SH-SY5Y (cell line): Measurements from ENCODE around the gene COMTD1.

Experiments
- GATA2 ChIP-seq: IDR thresholded peaks from 2 replicates; pipeline ENCODE4 v1.6.1; 2011; ENCODE audit warnings: mild to moderate bottlenecking, low read depth, low read length
- GATA3 ChIP-seq: IDR thresholded peaks from 2 replicates; pipeline ENCODE4 v1.6.1; 2011; ENCODE audit warnings: low read depth, mild to moderate bottlenecking, low read length, moderate library complexity

The COMTD1 gene

GRCh38 chr10:75253281-75254220 is 17.8 kb upstream of the COMTD1 start:
- TF ChIP-seq GATA3, result no peak
- no peak for TF ChIP-seq GATA2

GRCh38 chr10:75250934-75251333 is 15.2 kb upstream of the COMTD1 start:
- TF ChIP-seq GATA3 (no peak), GATA2 (no peak)

- TF ChIP-seq GATA2, result no peak
- no peak for TF ChIP-seq GATA3
These were observed 12.0 kb upstream of the COMTD1 start for GRCh38 chr10:75247797-75248196.

- TF ChIP-seq GATA2, result no peak
- TF ChIP-seq GATA3, result no peak
These were observed 10.7 kb upstream of the COMTD1 start for GRCh38 chr10:75246506-75246905.

DNA sequence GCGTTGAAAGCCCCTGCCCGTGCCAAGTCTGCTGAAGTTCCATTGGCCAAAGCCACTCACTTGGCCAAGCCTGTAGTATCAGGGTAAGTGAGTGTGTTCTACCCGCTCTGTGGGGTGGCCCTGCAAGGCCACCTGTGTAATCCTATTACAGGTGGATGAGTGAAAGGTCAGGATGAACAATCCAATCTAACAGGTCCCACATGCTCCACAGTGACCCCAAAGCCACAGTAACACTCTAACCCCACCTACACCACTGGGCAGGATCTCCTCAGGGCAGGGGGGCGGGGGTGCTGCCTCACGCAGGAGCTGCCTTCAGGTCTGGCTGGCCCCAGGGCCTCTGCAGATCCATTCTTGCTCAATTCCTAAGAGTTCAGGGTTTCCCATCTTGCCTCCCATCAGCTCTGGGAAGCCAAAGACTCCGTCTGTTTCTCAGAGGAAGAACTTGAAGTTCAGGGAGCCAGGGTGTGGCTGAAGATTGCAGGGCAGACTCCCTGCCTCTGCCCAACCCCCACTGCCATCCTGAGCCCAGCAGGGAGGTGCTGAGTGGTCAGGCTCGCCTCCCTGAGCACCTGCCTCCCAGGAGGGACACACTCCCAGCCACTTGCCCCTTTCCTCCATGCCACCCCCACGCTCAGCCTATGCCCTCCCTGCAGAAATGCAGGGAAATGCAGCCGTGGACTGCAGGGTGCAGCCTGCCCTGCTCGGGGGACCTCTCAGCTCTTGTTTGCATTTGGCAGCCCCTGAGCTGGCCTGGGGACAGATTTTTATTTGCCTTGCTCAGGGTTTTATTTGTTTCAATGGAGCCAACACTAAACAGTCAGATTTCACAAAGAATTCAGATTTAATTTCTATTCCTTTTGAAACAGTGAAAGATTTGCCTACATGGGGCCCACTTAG is 9.8 kb upstream of the COMTD1 start:
- TF ChIP-seq GATA2 (no peak), GATA3 (no peak)

DNA sequence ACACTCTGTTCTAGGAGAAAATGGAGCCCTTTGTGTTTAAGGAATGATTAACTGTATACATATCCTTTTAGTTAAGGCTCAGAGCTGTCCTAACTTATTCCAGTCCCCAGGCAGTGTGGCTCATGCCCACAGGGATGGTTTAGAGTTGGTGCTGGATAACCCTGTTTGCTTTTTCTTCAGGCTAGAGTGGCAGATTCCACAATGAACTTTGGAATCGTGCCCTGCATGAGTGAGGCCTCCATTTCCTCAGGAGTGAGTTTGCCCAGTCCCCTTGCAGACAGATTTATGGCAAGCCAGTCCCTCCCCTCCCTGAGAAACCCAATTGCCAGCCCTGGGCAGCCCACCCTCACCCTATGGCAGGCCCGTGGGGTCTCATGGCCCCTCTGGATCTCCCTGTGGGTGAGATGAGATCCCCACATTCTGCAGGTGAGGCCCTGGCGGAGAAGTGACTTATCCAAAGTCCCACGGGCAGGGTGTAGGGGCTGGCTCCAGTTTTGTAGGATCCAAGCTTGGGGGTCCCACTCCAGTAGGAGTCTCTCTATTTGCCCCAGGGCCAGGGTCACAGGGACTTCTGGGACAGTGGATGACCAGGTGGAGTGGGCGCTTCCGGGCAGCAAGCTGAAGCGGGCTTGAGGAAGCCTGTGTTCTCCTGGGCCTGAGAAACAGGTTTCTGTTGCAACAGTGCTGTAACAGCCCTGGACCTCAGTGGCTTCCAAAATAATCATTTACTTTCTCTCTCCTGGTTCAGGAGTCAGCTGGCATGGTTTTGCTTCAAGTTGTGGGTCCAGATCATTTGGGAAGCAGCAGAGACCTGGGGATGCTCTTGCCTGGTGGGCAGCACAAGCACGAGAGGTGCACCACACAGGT is 9.0 kb upstream of the COMTD1 start:
- TF ChIP-seq GATA2 (no peak), GATA3 (no peak)

DNA sequence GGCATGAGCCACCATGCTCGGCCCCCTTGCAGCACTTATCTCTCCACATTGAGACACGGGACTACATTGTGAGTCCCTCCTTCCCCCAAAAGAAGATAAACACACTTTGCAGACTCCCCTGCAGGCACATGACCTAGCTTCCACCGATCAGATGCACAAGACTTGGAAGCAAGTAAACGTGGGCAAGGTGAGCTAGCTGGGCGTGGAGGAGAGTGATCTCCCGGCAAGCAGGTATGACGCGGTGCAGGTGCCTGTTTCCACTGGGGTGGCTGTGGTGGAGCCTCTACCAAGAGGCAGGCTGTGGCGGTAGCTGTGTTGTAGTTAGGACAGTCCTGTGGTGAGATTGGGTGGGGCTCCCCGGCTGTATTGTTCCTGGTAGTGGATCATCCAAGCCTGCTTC is 7.7 kb upstream of the COMTD1 start:
- TF ChIP-seq GATA3 (no peak), GATA2 (no peak)

GRCh38 chr10:75240329-75241076 is 4.7 kb upstream of the COMTD1 start:
- TF ChIP-seq GATA2 (no peak), GATA3 (no peak)

DNA sequence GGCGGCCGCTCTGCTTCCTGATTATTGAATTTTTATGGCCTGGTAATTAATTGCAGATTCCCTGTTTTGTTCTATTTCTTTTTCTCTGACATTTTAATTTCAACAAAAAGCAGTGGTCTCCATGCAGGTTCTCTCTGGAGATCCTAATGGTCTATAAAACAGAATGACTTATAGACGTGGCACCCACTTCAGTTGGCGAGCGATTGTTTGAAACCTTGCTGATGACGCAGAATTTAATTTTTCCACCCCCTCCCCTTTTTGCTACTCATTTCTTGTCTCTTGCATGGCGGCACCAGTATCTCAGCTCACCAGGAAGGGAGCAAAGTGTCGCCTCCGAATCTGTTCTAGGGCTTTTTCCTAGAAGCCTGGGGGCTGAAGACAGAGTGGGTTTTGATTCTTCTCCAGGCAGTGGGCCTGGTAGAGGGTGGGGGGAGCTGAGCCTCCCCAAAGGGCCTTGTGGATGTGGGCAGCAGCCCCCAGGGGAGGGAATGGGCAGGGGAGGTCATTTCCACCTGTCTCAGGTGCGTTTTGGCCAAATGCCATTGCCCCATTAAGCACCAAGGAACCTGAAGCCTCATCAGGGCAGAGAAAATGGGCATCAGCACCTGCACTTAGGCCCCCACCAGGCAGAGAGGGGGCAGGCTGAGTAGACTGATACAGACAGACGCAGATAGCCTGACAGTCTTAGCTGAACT is 3.5 kb upstream of the COMTD1 start:
- TF ChIP-seq GATA3 (no peak), GATA2 (no peak)

GRCh38 chr10:75238182-75239095 is 2.7 kb upstream of the COMTD1 start:
- TF ChIP-seq GATA3 (no peak), GATA2 (no peak)

DNA sequence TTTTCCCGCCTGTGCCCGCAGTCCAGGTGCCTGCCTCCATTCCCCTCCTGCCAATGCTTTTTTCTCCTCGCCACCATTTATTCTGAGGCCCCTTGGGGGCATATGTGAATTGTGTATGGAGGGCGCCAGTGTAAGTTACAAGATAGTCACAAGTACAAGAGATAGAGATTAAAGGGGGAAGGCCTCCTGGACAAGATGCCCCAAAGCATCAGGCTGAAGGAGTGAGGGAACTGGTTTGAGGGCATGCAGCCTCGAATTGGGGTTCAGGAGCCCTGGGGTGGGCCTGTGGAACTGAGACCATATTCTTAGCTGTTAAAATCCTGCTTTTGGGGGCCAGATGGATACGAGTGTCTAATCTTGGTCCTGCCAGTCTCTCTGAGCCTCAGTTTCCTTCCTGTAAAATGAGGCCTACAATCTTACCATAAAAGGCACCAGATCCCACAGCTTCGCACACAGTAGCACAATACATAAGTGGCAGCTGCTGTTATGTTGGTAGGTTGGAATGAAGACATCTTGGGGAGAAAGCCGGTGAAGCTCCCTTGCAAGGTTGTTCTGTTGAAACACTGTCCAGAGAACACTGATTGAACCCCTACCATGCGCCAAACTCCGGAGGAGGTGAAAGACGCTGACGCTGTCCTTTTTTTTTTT is 545 bp upstream of the COMTD1 start:
- no peak for TF ChIP-seq GATA2
- TF ChIP-seq GATA3, result no peak
